Hepatocyte (in vitro differentiated cells): ENCODE data around the gene PRSS27. TPM values are rescaled to one million over a fixed set of nuclear protein-coding genes. Genes with fewer than 3 reads are reported as not detected.

Experiments used
- DNase-seq: peaks from one replicate; pipeline ENCODE4 v3.0.0-alpha.2; 2016; ENCODE audit warnings: low spot score
- H2AFZ ChIP-seq: fragments of 200-600 bp; sonication (generic); 2 replicates; pipeline ENCODE4 v1.6.0; 2016; ENCODE audit warnings: antibody characterized with exemption, mild to moderate bottlenecking
- H3K27ac ChIP-seq: fragments of 200-600 bp; sonication (generic); 2 replicates; pipeline ENCODE4 v1.5.1; 2016; ENCODE audit warnings: mild to moderate bottlenecking
- H3K27me3 ChIP-seq: fragments of 200-600 bp; sonication (generic); 2 replicates; pipeline ENCODE4 v1.6.1; 2016
- H3K36me3 ChIP-seq: fragments of 200-600 bp; sonication (generic); replicated peaks from 2 replicates; pipeline ENCODE4 v1.5.1; 2016; ENCODE audit warnings: low read depth; ENCODE audit not compliant: insufficient read depth
- H3K4me1 ChIP-seq: fragments of 200-600 bp; sonication (generic); 2 replicates; pipeline ENCODE4 v1.5.1; 2016; ENCODE audit warnings: mild to moderate bottlenecking, moderate library complexity; ENCODE audit not compliant: insufficient read depth
- H3K4me2 ChIP-seq: fragments of 200-600 bp; sonication (generic); 2 replicates; pipeline ENCODE4 v1.6.0; 2016
- H3K4me3 ChIP-seq: fragments of 200-600 bp; sonication (generic); 2 replicates; pipeline ENCODE4 v1.5.1; 2016; ENCODE audit warnings: mild to moderate bottlenecking
- H3K79me2 ChIP-seq: fragments of 200-600 bp; sonication (generic); 2 replicates; pipeline ENCODE4 v1.6.0; 2017; ENCODE audit warnings: mild to moderate bottlenecking
- H3K9me2 ChIP-seq: fragments of 200-600 bp; sonication (generic); replicated peaks from 2 replicates; pipeline ENCODE4 v1.6.0; 2017; ENCODE audit warnings: mild to moderate bottlenecking; ENCODE audit not compliant: insufficient read depth
- H3K9me3 ChIP-seq: fragments of 200-600 bp; sonication (generic); 2 replicates; pipeline ENCODE4 v1.5.1; 2016; ENCODE audit warnings: low read depth, mild to moderate bottlenecking
- H4K20me1 ChIP-seq: fragments of 200-600 bp; sonication (generic); 2 replicates; pipeline ENCODE4 v1.6.0; 2016; ENCODE audit warnings: mild to moderate bottlenecking; ENCODE audit not compliant: insufficient read depth, poor library complexity, severe bottlenecking
- CTCF ChIP-seq: fragments of 200-600 bp; sonication (generic); IDR thresholded peaks from 2 replicates; pipeline ENCODE4 v1.5.1; 2016; ENCODE audit warnings: antibody characterized with exemption, mild to moderate bottlenecking; ENCODE audit not compliant: poor library complexity
- EZH2 ChIP-seq: fragments of 200-600 bp; sonication (generic); IDR thresholded peaks from 2 replicates; pipeline ENCODE4 v1.6.1; 2016; ENCODE audit warnings: antibody characterized with exemption, mild to moderate bottlenecking, borderline replicate concordance
- EZH2phosphoT487 ChIP-seq: fragments of 200-600 bp; sonication (generic); IDR thresholded peaks from one replicate; pipeline ENCODE4 v1.6.1; 2018; ENCODE audit warnings: antibody characterized with exemption, mild to moderate bottlenecking, low read depth, moderate library complexity; ENCODE audit not compliant: unreplicated experiment, severe bottlenecking
- WGBS: methylation state at CpG from one replicate; pipeline ENCODE4 v1.1.6; 2016; ENCODE audit warnings: low lambda C conversion rate; ENCODE audit errors: missing lambda C conversion rate; 5-methylcytosine and 5-hydroxymethylcytosine counted together
- polyA plus RNA-seq: library from polyadenylated mRNA; unstranded; fragments of >200 nt; fragmentation: Nextera tagmentation; extraction: Ambion mirVana; gene quantifications from 2 replicates; pipeline ENCODE4 v1.2.1, GENCODE V29; 2016
- total RNA-seq: library from RNA; depleted of rRNA; stranded (reverse); fragments of >200 nt; gene quantifications from 2 replicates; pipeline ENCODE4 v1.2.3, GENCODE V29; 2014

The PRSS27 gene
- 1.4 and 4.3 TPM in 2 replicates for total RNA-seq
- polyA plus RNA-seq = 1.4 and 4.8 TPM in 2 replicates

GRCh38 chr16:2720064-2720457 is at the start of gene PRSS27:
PRSS27 (minus strand) TSS chr16:2720224; CDS start chr16:2720160, 64 bp downstream.
- Histone ChIP-seq H3K36me3 (no peaks in the 10 kb centered on the region), H3K4me1 (peaks cover 4% of the 10 kb centered on the region), H4K20me1 (no peaks in the 10 kb centered on the region), H3K9me2 (no peaks in the 10 kb centered on the region), H3K9me3 (no peaks in the 10 kb centered on the region), H3K4me3 (peak within 1 kb of the TSS; percentile 77), H3K27me3 (no peaks in the 10 kb centered on the region), H3K79me2 (no peaks in the 10 kb centered on the region), H2AFZ (peak within 1 kb of the TSS; percentile 98), H3K4me2 (peak within 1 kb of the TSS; percentile 96), H3K27ac (peak within 1 kb of the TSS; percentile 88)
- 86% methylated on average over 26 of the region's 26 CpGs for WGBS
- no peak for DNase-seq
- TF ChIP-seq EZH2 = no peak
- no peak for TF ChIP-seq EZH2phosphoT487
- no peak for TF ChIP-seq CTCF

GRCh38 chr16:2769675-2770056 is 49.6 kb upstream of the PRSS27 start:
- Histone ChIP-seq H3K9me2 (no peaks in the 10 kb centered on the region), H4K20me1 (peaks cover 62% of the 10 kb centered on the region), H3K4me1 (no peaks in the 10 kb centered on the region), H3K27me3 (no peaks in the 10 kb centered on the region), H3K9me3 (no peaks in the 10 kb centered on the region), H3K79me2 (peaks cover 58% of the 10 kb centered on the region), H3K4me3 (no peak overlapping the region), H3K4me2 (no peak overlapping the region), H2AFZ (no peak overlapping the region), H3K27ac (no peak overlapping the region), H3K36me3 (peaks cover 1% of the 10 kb centered on the region)
- no peak for DNase-seq
- WGBS = 93% methylated on average over 14 of the region's 14 CpGs
- TF ChIP-seq EZH2phosphoT487 (no peak), EZH2 (no peak), CTCF (no peak)

GRCh38 chr16:2769100-2769529 is 49.1 kb upstream of the PRSS27 start:
- no peaks in the 10 kb centered on the region for H3K27me3 ChIP-seq
- no peak overlapping the region for H2AFZ ChIP-seq
- no peak overlapping the region for H3K27ac ChIP-seq
- no peaks in the 10 kb centered on the region for H3K4me1 ChIP-seq
- H3K36me3 ChIP-seq = peaks cover 7% of the 10 kb centered on the region
- H3K9me2 ChIP-seq = no peaks in the 10 kb centered on the region
- H3K79me2 ChIP-seq = peaks cover 59% of the 10 kb centered on the region
- WGBS = 91% methylated on average over 7 of the region's 11 CpGs
- H3K9me3 ChIP-seq = no peaks in the 10 kb centered on the region
- no peak overlapping the region for H3K4me2 ChIP-seq
- TF ChIP-seq EZH2phosphoT487 (no peak), EZH2 (no peak), CTCF (no peak)
- H4K20me1 ChIP-seq = peaks cover 67% of the 10 kb centered on the region
- no peak overlapping the region for H3K4me3 ChIP-seq
- no peak for DNase-seq
